RWPE2 (cell line): ENCODE measurements around the gene EXPH5.

Source experiments
- ATAC-seq: fragments of 200-7000 bp; cut with Tn5 transposase; 3 replicates; pipeline ENCODE4 v1.9.1; 2021; ENCODE audit warnings: low read depth
- DNase-seq: peaks from one replicate; pipeline ENCODE4 v3.0.0-alpha.2; 2020; ENCODE audit warnings: low spot score
- H3K27ac ChIP-seq: fragments of 450-650 bp; 2 replicates; pipeline ENCODE4 v1.5.1; 2017; ENCODE audit warnings: mild to moderate bottlenecking; ENCODE audit not compliant: poor library complexity, severe bottlenecking
- H3K27me3 ChIP-seq: fragments of 250-450 bp; sonication (Bioruptor Pico); 2 replicates; pipeline ENCODE4 v1.5.1; 2021; ENCODE audit warnings: mild to moderate bottlenecking, moderate library complexity; ENCODE audit not compliant: insufficient read depth, poor library complexity, severe bottlenecking
- H3K36me3 ChIP-seq: fragments of 250-450 bp; sonication (Bioruptor Pico); 2 replicates; pipeline ENCODE4 v1.5.1; 2020; ENCODE audit warnings: low read depth, mild to moderate bottlenecking, moderate library complexity
- H3K4me1 ChIP-seq: fragments of 250-450 bp; sonication (Bioruptor Pico); 2 replicates; pipeline ENCODE4 v1.5.1; 2021; ENCODE audit warnings: mild to moderate bottlenecking, moderate library complexity; ENCODE audit not compliant: insufficient read depth, poor library complexity, severe bottlenecking
- H3K4me3 ChIP-seq: fragments of 250-450 bp; sonication (Bioruptor Pico); 2 replicates; pipeline ENCODE4 v1.5.1; 2021; ENCODE audit warnings: mild to moderate bottlenecking, moderate library complexity; ENCODE audit not compliant: severe bottlenecking
- H3K9me3 ChIP-seq: fragments of 250-450 bp; sonication (Bioruptor Pico); 2 replicates; pipeline ENCODE4 v1.5.1; 2021; ENCODE audit warnings: mild to moderate bottlenecking, moderate library complexity; ENCODE audit not compliant: severe bottlenecking
- TF ChIP-seq, protein P1 (sequence below): fragments of 450-650 bp; IDR thresholded peaks from one replicate; pipeline ENCODE4 v1.5.1; 2017; ENCODE audit warnings: mild to moderate bottlenecking, moderate library complexity; ENCODE audit not compliant: poor library complexity, severe bottlenecking

The EXPH5 gene

GRCh38 chr11:108592591-108593213, 866 bp downstream of the EXPH5 start:
- peaks cover 8% of the 10 kb centered on the region for H3K4me1 ChIP-seq
- H3K36me3 ChIP-seq = no peaks in the 10 kb centered on the region
- H3K4me3 ChIP-seq = peak overlapping the region; percentile 58
- H3K27ac ChIP-seq = peak overlapping the region; percentile 40
- H3K27me3 ChIP-seq = no peaks in the 10 kb centered on the region
- TF ChIP-seq, protein P1, sequence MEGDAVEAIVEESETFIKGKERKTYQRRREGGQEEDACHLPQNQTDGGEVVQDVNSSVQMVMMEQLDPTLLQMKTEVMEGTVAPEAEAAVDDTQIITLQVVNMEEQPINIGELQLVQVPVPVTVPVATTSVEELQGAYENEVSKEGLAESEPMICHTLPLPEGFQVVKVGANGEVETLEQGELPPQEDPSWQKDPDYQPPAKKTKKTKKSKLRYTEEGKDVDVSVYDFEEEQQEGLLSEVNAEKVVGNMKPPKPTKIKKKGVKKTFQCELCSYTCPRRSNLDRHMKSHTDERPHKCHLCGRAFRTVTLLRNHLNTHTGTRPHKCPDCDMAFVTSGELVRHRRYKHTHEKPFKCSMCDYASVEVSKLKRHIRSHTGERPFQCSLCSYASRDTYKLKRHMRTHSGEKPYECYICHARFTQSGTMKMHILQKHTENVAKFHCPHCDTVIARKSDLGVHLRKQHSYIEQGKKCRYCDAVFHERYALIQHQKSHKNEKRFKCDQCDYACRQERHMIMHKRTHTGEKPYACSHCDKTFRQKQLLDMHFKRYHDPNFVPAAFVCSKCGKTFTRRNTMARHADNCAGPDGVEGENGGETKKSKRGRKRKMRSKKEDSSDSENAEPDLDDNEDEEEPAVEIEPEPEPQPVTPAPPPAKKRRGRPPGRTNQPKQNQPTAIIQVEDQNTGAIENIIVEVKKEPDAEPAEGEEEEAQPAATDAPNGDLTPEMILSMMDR = no peak
- no peaks in the 10 kb centered on the region for H3K9me3 ChIP-seq
- DNase-seq (no peak), ATAC-seq (peak; percentile 15; the same call in 2 of the 3 replicates)

GRCh38 chr11:108591893-108592292, 1.7 kb downstream of the EXPH5 start:
- DNase-seq = no peak
- Histone ChIP-seq H3K36me3 (no peaks in the 10 kb centered on the region), H3K27ac (no peak overlapping the region), H3K27me3 (no peaks in the 10 kb centered on the region), H3K4me3 (no peak overlapping the region), H3K9me3 (no peaks in the 10 kb centered on the region), H3K4me1 (peaks cover 4% of the 10 kb centered on the region)
- no peak for ATAC-seq
- TF ChIP-seq, protein P1 = no peak

DNA sequence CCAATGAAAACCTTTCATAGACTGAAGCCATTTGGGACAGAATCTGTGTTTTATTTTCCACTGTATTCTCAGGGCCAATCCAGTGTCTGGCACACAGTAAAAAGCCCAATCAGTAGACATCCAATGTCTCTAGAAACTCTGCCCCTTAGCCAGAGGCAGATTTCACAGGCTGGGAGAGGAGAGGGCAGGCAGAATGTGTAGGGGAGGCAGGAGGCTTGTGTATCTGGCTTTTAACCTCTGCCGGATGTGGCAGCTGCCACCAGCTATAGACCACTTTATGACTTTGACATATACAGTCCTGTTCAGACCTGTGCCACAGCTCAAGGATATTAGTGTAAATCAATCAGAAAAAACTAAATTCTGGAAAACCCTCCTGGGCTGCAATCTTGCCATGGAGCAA, 4.4 kb downstream of the EXPH5 start:
- H3K27ac ChIP-seq = no peak overlapping the region
- no peak overlapping the region for H3K4me3 ChIP-seq
- H3K36me3 ChIP-seq = no peaks in the 10 kb centered on the region
- no peaks in the 10 kb centered on the region for H3K27me3 ChIP-seq
- ATAC-seq (no peak), DNase-seq (no peak)
- H3K9me3 ChIP-seq = no peaks in the 10 kb centered on the region
- TF ChIP-seq, protein P1 = no peak
- H3K4me1 ChIP-seq = peaks cover 11% of the 10 kb centered on the region

GRCh38 chr11:108588287-108588686, 5.3 kb downstream of the EXPH5 start:
- ATAC-seq (no peak), DNase-seq (no peak)
- Histone ChIP-seq H3K27me3 (no peaks in the 10 kb centered on the region), H3K27ac (no peak overlapping the region), H3K4me1 (peaks cover 7% of the 10 kb centered on the region), H3K4me3 (no peak overlapping the region), H3K36me3 (no peaks in the 10 kb centered on the region), H3K9me3 (no peaks in the 10 kb centered on the region)
- TF ChIP-seq, protein P1 = peak; percentile 8

- H3K27me3 ChIP-seq = no peaks in the 10 kb centered on the region
- no peak overlapping the region for H3K27ac ChIP-seq
- H3K9me3 ChIP-seq = no peaks in the 10 kb centered on the region
- no peak for DNase-seq
- H3K36me3 ChIP-seq = no peaks in the 10 kb centered on the region
- no peak for ATAC-seq
- peaks cover 7% of the 10 kb centered on the region for H3K4me1 ChIP-seq
- H3K4me3 ChIP-seq = no peak overlapping the region
- TF ChIP-seq, protein P1 = no peak
Measured at GRCh38 chr11:108587109-108587508, 6.5 kb downstream of the EXPH5 start.
